DND-41 (cell line): ENCODE results near the gene MORN5.

Experiments
- CTCF ChIP-seq: IDR thresholded peaks from 2 replicates; pipeline ENCODE4 v1.5.1; 2012; ENCODE audit warnings: borderline replicate concordance, low read length, moderate library complexity, mild to moderate bottlenecking; ENCODE audit not compliant: poor library complexity, severe bottlenecking; ENCODE audit errors: extremely low read depth
- EZH2 ChIP-seq: IDR thresholded peaks from 3 replicates; pipeline ENCODE4 v1.6.1; 2012; ENCODE audit warnings: borderline replicate concordance, low read depth, mild to moderate bottlenecking, moderate library complexity, low read length, inconsistent platforms; ENCODE audit not compliant: severe bottlenecking

- TF ChIP-seq EZH2, result no peak
- TF ChIP-seq CTCF, result no peak
These were observed 54.1 kb downstream of the MORN5 start for GRCh38 chr9:122213589-122214413.
